Esophagus squamous epithelium (tissue), 5 donors: ENCODE measurements around the gene MMP14. TPM values are rescaled to one million over a fixed set of nuclear protein-coding genes. Genes with fewer than 3 reads are reported as not detected.

ENCODE experiments used
- DNase-seq: peaks from one replicate; lab custom pipeline; 2025; lab: John Stamatoyannopoulos, UW
- H3K27ac ChIP-seq, 4 donors: fragments of 200-600 bp; sonication (generic); one replicate each; pipeline ENCODE4 v1.5.1; 2016 to 2019; ENCODE audit warnings: mild to moderate bottlenecking in 1 of 4
- H3K27me3 ChIP-seq, 4 donors: fragments of 200-600 bp; sonication (generic); 1 replicate in 3 of 4; 2 replicates in 1 of 4; pipeline versions ENCODE4 v1.5.1 to v1.6.0; 2017 to 2021; ENCODE audit warnings: antibody characterized with exemption in 1 of 4
- H3K36me3 ChIP-seq, 3 donors: fragments of 200-600 bp; sonication (generic); one replicate each; pipeline ENCODE4 v1.5.1; 2016 to 2019
- H3K4me1 ChIP-seq, 3 donors: fragments of 200-600 bp; sonication (generic); one replicate each; pipeline ENCODE4 v1.5.1; 2017 to 2019
- H3K4me3 ChIP-seq, 4 donors: fragments of 200-600 bp; sonication (generic); 1 replicate in 3 of 4; 2 replicates in 1 of 4; pipeline ENCODE4 v1.5.1; 2016 to 2019; ENCODE audit warnings: mild to moderate bottlenecking in 2 of 4, moderate library complexity in 1 of 4
- H3K9me3 ChIP-seq, 3 donors: fragments of 200-600 bp; sonication (generic); one replicate each; pipeline ENCODE4 v1.5.1; 2016 to 2019
- POLR2A ChIP-seq, 4 donors: fragments of 450-650 bp; IDR thresholded peaks; one replicate each; pipeline ENCODE4 v1.6.1; 2017; ENCODE audit warnings: antibody characterized with exemption in 4 of 4, mild to moderate bottlenecking in 4 of 4, moderate library complexity in 3 of 4
- WGBS, 2 donors: methylation state at CpG; one replicate each; pipeline ENCODE4 v1.1.5; 2018; 5-methylcytosine and 5-hydroxymethylcytosine counted together
- intact Hi-C: fragments of 100-400 bp; cut with DNase I; formaldehyde crosslinking; loops from one replicate; pipeline ENCODE4 v1.15.0; 2022
- total RNA-seq, 4 donors: library from RNA; depleted of rRNA; stranded (reverse); fragments of >200 nt; gene quantifications; one replicate each; pipeline ENCODE4 v1.1.0, GENCODE V29; 2016
- TF ChIP-seq, protein P1 (sequence below), 6 experiments: fragments of 450-650 bp in 4 of 6; fragments of 200-600 bp in 2 of 6; sonication (generic) in 2 of 6; IDR thresholded peaks; one replicate each; pipeline ENCODE4 v1.5.1; 2016 to 2019; ENCODE audit warnings: antibody characterized with exemption in 6 of 6, mild to moderate bottlenecking in 4 of 6, moderate library complexity in 4 of 6
- donor health status: DM: yes; HTN: yes; CAD: no.

The MMP14 gene
- total RNA-seq, 4 donors from 2014 or later, result 67.9 to 127 (median 102) TPM

DNA sequence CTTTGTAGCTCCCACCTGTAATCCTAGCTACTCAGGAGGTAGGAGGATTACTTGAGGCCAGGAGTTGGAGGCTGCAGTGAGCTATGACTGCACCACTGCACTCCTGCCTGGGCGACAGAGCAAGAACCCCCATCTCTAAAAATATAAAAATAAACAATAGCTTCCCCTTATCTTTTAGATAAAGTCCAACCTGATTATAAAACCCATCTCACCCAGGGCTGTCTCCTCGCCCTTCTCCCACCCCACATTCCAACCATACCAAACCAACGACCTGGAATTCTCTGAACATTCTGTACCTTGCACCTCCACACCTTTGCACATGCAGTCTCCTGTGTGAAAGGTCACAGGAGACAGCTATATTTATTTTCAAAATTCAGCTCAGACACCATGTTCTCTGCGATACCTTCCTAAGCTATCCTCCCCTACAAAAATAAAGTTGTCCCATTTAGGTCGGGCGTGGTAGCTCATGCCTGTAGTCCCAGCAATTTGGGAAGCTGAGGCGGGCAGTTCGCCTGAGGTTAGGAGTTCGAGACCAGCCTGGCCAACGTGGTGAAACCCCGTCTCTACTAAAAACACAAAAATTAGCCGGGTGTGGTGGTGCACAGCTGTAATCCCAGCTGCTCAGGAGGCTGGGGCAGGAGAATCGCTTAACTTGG, 28.8 kb upstream of the MMP14 start:
- Histone ChIP-seq H3K9me3 (no peaks in the 10 kb centered on the region), H3K4me1 (no peaks in the 10 kb centered on the region), H3K36me3 (no peaks in the 10 kb centered on the region), H3K4me3 (no peak overlapping the region), H3K27ac (no peak overlapping the region), H3K27me3 (no peaks in the 10 kb centered on the region)
- no peak for TF ChIP-seq POLR2A (IDR thresholded peaks at IDR 0.05)
- TF ChIP-seq, protein P1, sequence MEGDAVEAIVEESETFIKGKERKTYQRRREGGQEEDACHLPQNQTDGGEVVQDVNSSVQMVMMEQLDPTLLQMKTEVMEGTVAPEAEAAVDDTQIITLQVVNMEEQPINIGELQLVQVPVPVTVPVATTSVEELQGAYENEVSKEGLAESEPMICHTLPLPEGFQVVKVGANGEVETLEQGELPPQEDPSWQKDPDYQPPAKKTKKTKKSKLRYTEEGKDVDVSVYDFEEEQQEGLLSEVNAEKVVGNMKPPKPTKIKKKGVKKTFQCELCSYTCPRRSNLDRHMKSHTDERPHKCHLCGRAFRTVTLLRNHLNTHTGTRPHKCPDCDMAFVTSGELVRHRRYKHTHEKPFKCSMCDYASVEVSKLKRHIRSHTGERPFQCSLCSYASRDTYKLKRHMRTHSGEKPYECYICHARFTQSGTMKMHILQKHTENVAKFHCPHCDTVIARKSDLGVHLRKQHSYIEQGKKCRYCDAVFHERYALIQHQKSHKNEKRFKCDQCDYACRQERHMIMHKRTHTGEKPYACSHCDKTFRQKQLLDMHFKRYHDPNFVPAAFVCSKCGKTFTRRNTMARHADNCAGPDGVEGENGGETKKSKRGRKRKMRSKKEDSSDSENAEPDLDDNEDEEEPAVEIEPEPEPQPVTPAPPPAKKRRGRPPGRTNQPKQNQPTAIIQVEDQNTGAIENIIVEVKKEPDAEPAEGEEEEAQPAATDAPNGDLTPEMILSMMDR (IDR thresholded peaks at IDR 0.05), result no peak
- no peak for DNase-seq
- WGBS, 2 donors, result 66 to 75% methylated on average over 6 to 12 of the region's 13 CpGs
- intact Hi-C loops, result no loop called here

- no peak for DNase-seq
- no peaks in the 10 kb centered on the region for H3K9me3 ChIP-seq
- no peaks in the 10 kb centered on the region for H3K36me3 ChIP-seq
- WGBS, 2 donors, result 81 to 82% methylated on average over 5 of the region's 5 CpGs
- intact Hi-C loops, result no loop called here
- no peaks in the 10 kb centered on the region for H3K4me1 ChIP-seq
- TF ChIP-seq, protein P1 (IDR thresholded peaks at IDR 0.05), result no peak
- TF ChIP-seq POLR2A (IDR thresholded peaks at IDR 0.05), result no peak
- no peak overlapping the region for H3K4me3 ChIP-seq
- H3K27ac ChIP-seq, result no peak overlapping the region
- peaks cover 0 to 5% (median 0%) of the 10 kb centered on the region in 4 donors for H3K27me3 ChIP-seq
Observed at GRCh38 chr14:22808388-22809209, 27.8 kb upstream of the MMP14 start.

GRCh38 chr14:22811722-22812121, 24.7 kb upstream of the MMP14 start:
- peaks cover 0 to 6% (median 0%) of the 10 kb centered on the region in 3 donors for H3K4me1 ChIP-seq
- no peaks in the 10 kb centered on the region for H3K36me3 ChIP-seq
- peaks cover 0 to 8% (median 0%) of the 10 kb centered on the region in 4 donors for H3K27me3 ChIP-seq
- no peak overlapping the region for H3K27ac ChIP-seq
- TF ChIP-seq POLR2A (IDR thresholded peaks at IDR 0.05), result no peak
- TF ChIP-seq, protein P1 (IDR thresholded peaks at IDR 0.05), result no peak
- no peaks in the 10 kb centered on the region for H3K9me3 ChIP-seq
- intact Hi-C loops, result no loop called here
- 45 to 50% methylated on average over 2 of the region's 2 CpGs for WGBS, 2 donors
- H3K4me3 ChIP-seq, result no peak overlapping the region
- DNase-seq, result no peak

DNA sequence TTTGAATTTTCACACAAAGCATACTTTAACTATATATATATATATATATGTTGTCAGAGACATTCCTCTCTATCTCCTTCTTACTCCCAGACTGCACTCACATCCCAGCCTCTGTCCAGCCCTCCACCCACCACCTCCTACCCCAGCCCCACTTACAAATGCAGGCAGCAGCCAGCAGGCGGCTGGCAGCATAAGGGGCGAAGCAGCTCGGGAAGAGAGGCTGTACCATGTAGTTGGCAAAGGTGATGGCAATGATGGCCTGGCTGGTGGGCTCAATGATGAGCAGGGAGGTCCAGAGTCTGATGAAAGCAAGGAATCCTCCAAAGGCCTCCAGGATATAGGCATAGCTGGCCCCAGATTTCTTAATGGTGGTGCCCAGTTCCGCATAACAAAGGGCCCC, 23.6 kb upstream of the MMP14 start:
- peaks cover 0 to 10% (median 4%) of the 10 kb centered on the region in 3 donors for H3K4me1 ChIP-seq
- 77 to 100% methylated on average over 1 to 4 of the region's 4 CpGs for WGBS, 2 donors

More for the DNA sequence above, 23.6 kb upstream of the MMP14 start:
- TF ChIP-seq POLR2A (IDR thresholded peaks at IDR 0.05), result no peak
- TF ChIP-seq, protein P1 (IDR thresholded peaks at IDR 0.05), result no peak
- no peak for DNase-seq
- Histone ChIP-seq H3K27me3 (peaks cover 0 to 8% (median 0%) of the 10 kb centered on the region in 4 donors), H3K9me3 (no peaks in the 10 kb centered on the region), H3K4me3 (peak overlapping the region in 1 of 4 donors; percentile 10), H3K27ac (no peak overlapping the region), H3K36me3 (no peaks in the 10 kb centered on the region)
- intact Hi-C loops, result no loop called here
